Stomach (tissue), 4 donors: Measurements from ENCODE around the gene UPF2.

Experiments used
- CTCF ChIP-seq, 7 experiments: fragments of 450-650 bp in 4 of 7; fragments of 200-600 bp in 3 of 7; sonication (generic) in 3 of 7; IDR thresholded peaks; one replicate each; pipeline ENCODE4 v1.5.1; 2016 to 2019; ENCODE audit warnings: antibody characterized with exemption in 7 of 7, control low read depth in 2 of 7, mild to moderate bottlenecking in 1 of 7
- EP300 ChIP-seq: sonication (generic); formaldehyde crosslinking; IDR thresholded peaks from one replicate; pipeline ENCODE4 v1.6.1; 2017; ENCODE audit warnings: antibody characterized with exemption
- POLR2A ChIP-seq, 4 donors: fragments of 450-650 bp; IDR thresholded peaks; one replicate each; pipeline ENCODE4 v1.6.1; 2016; ENCODE audit warnings: antibody characterized with exemption in 4 of 4, control low read depth in 2 of 4, mild to moderate bottlenecking in 1 of 4, moderate library complexity in 1 of 4
- POLR2AphosphoS5 ChIP-seq, 3 donors: sonication (generic); formaldehyde crosslinking; IDR thresholded peaks; one replicate each; pipeline ENCODE4 v1.6.1; 2016; ENCODE audit warnings: antibody characterized with exemption in 3 of 3

DNA sequence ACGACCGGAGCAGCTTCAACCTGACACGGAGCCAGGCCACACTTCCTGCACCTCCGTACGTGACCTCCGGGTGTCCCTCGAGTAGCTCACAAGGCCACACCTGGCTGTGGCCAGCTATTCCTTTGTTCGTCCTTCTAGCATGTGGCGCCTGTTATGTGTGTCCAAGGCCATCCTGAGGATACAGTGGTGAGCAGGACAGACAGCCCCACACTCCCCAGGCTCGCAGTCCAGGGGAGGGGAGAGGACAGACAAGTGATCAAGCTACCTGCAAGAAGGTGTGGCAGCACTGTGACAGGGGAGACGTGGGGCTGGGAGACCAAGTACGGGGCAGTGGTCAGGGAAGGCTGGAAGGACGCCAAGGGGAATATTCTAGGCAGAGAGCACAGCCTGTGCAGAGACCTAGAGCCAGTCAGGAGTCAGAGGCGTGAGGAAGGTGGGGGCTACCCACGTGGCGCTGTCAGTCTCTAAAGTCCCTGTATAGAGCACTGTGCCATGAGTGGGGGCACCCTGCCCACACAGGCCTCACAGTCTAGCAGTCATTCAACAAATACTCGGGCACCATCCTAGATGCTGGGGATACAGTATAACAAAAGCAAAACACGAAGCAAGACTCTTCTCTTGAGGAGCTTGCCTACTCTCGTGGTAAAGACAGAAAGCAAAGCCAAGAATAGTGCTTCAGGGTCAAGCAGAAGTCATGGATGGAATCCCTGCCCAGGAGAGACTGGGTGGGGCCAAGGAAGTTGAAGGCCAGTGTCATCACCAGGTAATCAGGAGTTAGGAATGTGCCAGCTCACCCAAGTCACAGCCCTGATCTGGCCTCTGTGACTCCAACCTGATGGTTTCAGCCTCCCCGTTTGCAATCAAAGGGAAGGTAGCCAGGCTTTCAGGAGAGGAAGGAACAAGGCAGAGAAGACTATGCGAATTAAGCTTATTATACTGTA lies 160.9 kb downstream of the UPF2 start:
- TF ChIP-seq POLR2A (IDR thresholded peaks at IDR 0.05) (no peak), CTCF (IDR thresholded peaks at IDR 0.05) (no peak), POLR2AphosphoS5 (IDR thresholded peaks at IDR 0.05) (no peak), EP300 (no peak)
